Measurements from ENCODE around the gene GMFB.
"Not testable (repeated sequence)": the region's sequence is repeated elsewhere in the genome, so short reads cannot be mapped to it uniquely, and the experiment has no call there.

Gene GMFB

GRCh38 chr14:54456820-54457608 lies 31.8 kb downstream of the GMFB start:
- H3K27me3 ChIP-seq (ENCODE audit: control insufficient read depth, insufficient read depth, low read length); H3K36me3 ChIP-seq (ENCODE audit: control insufficient read depth, low read depth, low read length); H3K9ac ChIP-seq (ENCODE audit: low read length); H3K4me3 ChIP-seq (ENCODE audit: low read length); H3K9me3 ChIP-seq (ENCODE audit: control insufficient read depth, low read depth, low read length); H3K4me1 ChIP-seq (ENCODE audit: control insufficient read depth, low read depth, low read length); H3K27ac ChIP-seq (ENCODE audit: low read length): not testable (repeated sequence)

- Histone ChIP-seq H3K27ac (ENCODE audit: low read length) (no peak overlapping the region), H3K27me3 (ENCODE audit: control insufficient read depth, insufficient read depth, low read length) (no peaks in the 10 kb centered on the region), H3K9me3 (ENCODE audit: control insufficient read depth, low read depth, low read length) (no peaks in the 10 kb centered on the region), H3K4me3 (ENCODE audit: low read length) (no peak overlapping the region), H3K4me1 (ENCODE audit: control insufficient read depth, low read depth, low read length) (no peaks in the 10 kb centered on the region), H3K9ac (ENCODE audit: low read length) (no peak overlapping the region), H3K36me3 (ENCODE audit: control insufficient read depth, low read depth, low read length) (no peaks in the 10 kb centered on the region)
Measured at GRCh38 chr14:54455363-54455762, 33.4 kb downstream of the GMFB start.

- H3K9me3 ChIP-seq (ENCODE audit: control insufficient read depth, low read depth, low read length); H3K4me3 ChIP-seq (ENCODE audit: low read length); H3K4me1 ChIP-seq (ENCODE audit: control insufficient read depth, low read depth, low read length); H3K9ac ChIP-seq (ENCODE audit: low read length); H3K27ac ChIP-seq (ENCODE audit: low read length); H3K27me3 ChIP-seq (ENCODE audit: control insufficient read depth, insufficient read depth, low read length); H3K36me3 ChIP-seq (ENCODE audit: control insufficient read depth, low read depth, low read length): not testable (repeated sequence)
Measured at GRCh38 chr14:54453990-54454389, 34.8 kb downstream of the GMFB start.

- Histone ChIP-seq H3K4me3 (ENCODE audit: low read length) (no peak overlapping the region), H3K4me1 (ENCODE audit: control insufficient read depth, low read depth, low read length) (no peaks in the 10 kb centered on the region), H3K27me3 (ENCODE audit: control insufficient read depth, insufficient read depth, low read length) (no peaks in the 10 kb centered on the region), H3K36me3 (ENCODE audit: control insufficient read depth, low read depth, low read length) (no peaks in the 10 kb centered on the region), H3K9ac (ENCODE audit: low read length) (no peak overlapping the region), H3K27ac (ENCODE audit: low read length) (no peak overlapping the region), H3K9me3 (ENCODE audit: control insufficient read depth, low read depth, low read length) (no peaks in the 10 kb centered on the region)
Measured at GRCh38 chr14:54453252-54453651, 35.5 kb downstream of the GMFB start.

- no peaks in the 10 kb centered on the region for H3K36me3 ChIP-seq (ENCODE audit: control insufficient read depth, low read depth, low read length)
- no peak overlapping the region for H3K4me3 ChIP-seq (ENCODE audit: low read length)
- H3K9me3 ChIP-seq (ENCODE audit: control insufficient read depth, low read depth, low read length) = no peaks in the 10 kb centered on the region
- H3K27ac ChIP-seq (ENCODE audit: low read length) = no peak overlapping the region
- H3K27me3 ChIP-seq (ENCODE audit: control insufficient read depth, insufficient read depth, low read length) = no peaks in the 10 kb centered on the region
- H3K9ac ChIP-seq (ENCODE audit: low read length) = no peak overlapping the region
- H3K4me1 ChIP-seq (ENCODE audit: control insufficient read depth, low read depth, low read length) = no peaks in the 10 kb centered on the region
Measured at GRCh38 chr14:54451961-54452360, 36.8 kb downstream of the GMFB start.

GRCh38 chr14:54451121-54451601 lies 37.6 kb downstream of the GMFB start:
- Histone ChIP-seq H3K36me3 (ENCODE audit: control insufficient read depth, low read depth, low read length) (no peaks in the 10 kb centered on the region), H3K9ac (ENCODE audit: low read length) (no peak overlapping the region), H3K27ac (ENCODE audit: low read length) (no peak overlapping the region), H3K4me1 (ENCODE audit: control insufficient read depth, low read depth, low read length) (no peaks in the 10 kb centered on the region), H3K9me3 (ENCODE audit: control insufficient read depth, low read depth, low read length) (no peaks in the 10 kb centered on the region), H3K27me3 (ENCODE audit: control insufficient read depth, insufficient read depth, low read length) (no peaks in the 10 kb centered on the region), H3K4me3 (ENCODE audit: low read length) (no peak overlapping the region)

- Histone ChIP-seq H3K27ac (ENCODE audit: low read length) (no peak overlapping the region), H3K4me1 (ENCODE audit: control insufficient read depth, low read depth, low read length) (no peaks in the 10 kb centered on the region), H3K27me3 (ENCODE audit: control insufficient read depth, insufficient read depth, low read length) (no peaks in the 10 kb centered on the region), H3K4me3 (ENCODE audit: low read length) (no peak overlapping the region), H3K36me3 (ENCODE audit: control insufficient read depth, low read depth, low read length) (no peaks in the 10 kb centered on the region), H3K9me3 (ENCODE audit: control insufficient read depth, low read depth, low read length) (no peaks in the 10 kb centered on the region), H3K9ac (ENCODE audit: low read length) (no peak overlapping the region)
Measured at GRCh38 chr14:54450535-54450934, 38.2 kb downstream of the GMFB start.

- H3K36me3 ChIP-seq (ENCODE audit: control insufficient read depth, low read depth, low read length) = no peaks in the 10 kb centered on the region
- no peak overlapping the region for H3K27ac ChIP-seq (ENCODE audit: low read length)
- H3K4me1 ChIP-seq (ENCODE audit: control insufficient read depth, low read depth, low read length) = no peaks in the 10 kb centered on the region
- H3K27me3 ChIP-seq (ENCODE audit: control insufficient read depth, insufficient read depth, low read length) = no peaks in the 10 kb centered on the region
- H3K4me3 ChIP-seq (ENCODE audit: low read length) = no peak overlapping the region
- no peaks in the 10 kb centered on the region for H3K9me3 ChIP-seq (ENCODE audit: control insufficient read depth, low read depth, low read length)
- H3K9ac ChIP-seq (ENCODE audit: low read length) = no peak overlapping the region
Measured at GRCh38 chr14:54447231-54447692, 41.5 kb downstream of the GMFB start.

GRCh38 chr14:54446161-54446693 lies 42.6 kb downstream of the GMFB start:
- Histone ChIP-seq H3K9me3 (ENCODE audit: control insufficient read depth, low read depth, low read length) (no peaks in the 10 kb centered on the region), H3K4me1 (ENCODE audit: control insufficient read depth, low read depth, low read length) (peaks cover 4% of the 10 kb centered on the region), H3K4me3 (ENCODE audit: low read length) (no peak overlapping the region), H3K9ac (ENCODE audit: low read length) (no peak overlapping the region), H3K36me3 (ENCODE audit: control insufficient read depth, low read depth, low read length) (no peaks in the 10 kb centered on the region), H3K27ac (ENCODE audit: low read length) (no peak overlapping the region), H3K27me3 (ENCODE audit: control insufficient read depth, insufficient read depth, low read length) (no peaks in the 10 kb centered on the region)

- Histone ChIP-seq H3K27me3 (ENCODE audit: control insufficient read depth, insufficient read depth, low read length) (no peaks in the 10 kb centered on the region), H3K36me3 (ENCODE audit: control insufficient read depth, low read depth, low read length) (no peaks in the 10 kb centered on the region), H3K9ac (ENCODE audit: low read length) (no peak overlapping the region), H3K4me1 (ENCODE audit: control insufficient read depth, low read depth, low read length) (peaks cover 4% of the 10 kb centered on the region), H3K4me3 (ENCODE audit: low read length) (no peak overlapping the region), H3K27ac (ENCODE audit: low read length) (no peak overlapping the region), H3K9me3 (ENCODE audit: control insufficient read depth, low read depth, low read length) (no peaks in the 10 kb centered on the region)
Measured at GRCh38 chr14:54444681-54445080, 44.1 kb downstream of the GMFB start.

- Histone ChIP-seq H3K27ac (ENCODE audit: low read length) (no peak overlapping the region), H3K4me3 (ENCODE audit: low read length) (no peak overlapping the region), H3K9ac (ENCODE audit: low read length) (no peak overlapping the region), H3K36me3 (ENCODE audit: control insufficient read depth, low read depth, low read length) (no peaks in the 10 kb centered on the region), H3K27me3 (ENCODE audit: control insufficient read depth, insufficient read depth, low read length) (no peaks in the 10 kb centered on the region), H3K4me1 (ENCODE audit: control insufficient read depth, low read depth, low read length) (peaks cover 8% of the 10 kb centered on the region), H3K9me3 (ENCODE audit: control insufficient read depth, low read depth, low read length) (no peaks in the 10 kb centered on the region)
Measured at GRCh38 chr14:54443981-54444380, 44.8 kb downstream of the GMFB start.

- not testable (repeated sequence) for H3K36me3 ChIP-seq (ENCODE audit: control insufficient read depth, low read depth, low read length); H3K27ac ChIP-seq (ENCODE audit: low read length)
- H3K4me1 ChIP-seq (ENCODE audit: control insufficient read depth, low read depth, low read length) = peaks cover 18% of the 10 kb centered on the region
Measured at GRCh38 chr14:54442961-54443360, 45.8 kb downstream of the GMFB start.

More at GRCh38 chr14:54442961-54443360, 45.8 kb downstream of the GMFB start:
- not testable (repeated sequence) for H3K4me3 ChIP-seq (ENCODE audit: low read length); H3K9me3 ChIP-seq (ENCODE audit: control insufficient read depth, low read depth, low read length); H3K27me3 ChIP-seq (ENCODE audit: control insufficient read depth, insufficient read depth, low read length); H3K9ac ChIP-seq (ENCODE audit: low read length)

Data from iPS-18a (cell line).